Measurements from ENCODE around the gene INVS. TPM values are rescaled to one million over a fixed set of nuclear protein-coding genes. Genes with fewer than 3 reads are reported as not detected.

INVS gene
- total and polyA plus RNA-seq, 2 donors (not counting 1 experiment from before 2014, with no cell fraction given), result 13.9 to 37.0 TPM

GRCh38 chr9:100100146-100100667 is 1.2 kb downstream of the INVS start:
- Histone ChIP-seq H3K4me1 (ENCODE audit: control insufficient read depth in 2 of 2, insufficient read depth in 2 of 2, low read length in 2 of 2) (peaks cover 19 to 26% of the 10 kb centered on the region in 2 donors), H3K79me2 (ENCODE audit: control insufficient read depth, insufficient read depth, low read length) (peaks cover 60% of the 10 kb centered on the region), H3K9ac (ENCODE audit: low read length) (peak overlapping the region; percentile 97), H3K4me2 (replicated peaks; ENCODE audit: low read depth, low read length, poor library complexity, severe bottlenecking) (peak overlapping the region; percentile 96), H2AFZ (ENCODE audit: insufficient read depth, low read depth, low read length, poor library complexity, severe bottlenecking) (peak overlapping the region; percentile 97), H3K36me3 (replicated peaks in 1 of 2; ENCODE audit: control extremely low read depth in 1 of 2, control insufficient read depth in 1 of 2, extremely low read depth in 1 of 2, insufficient read depth in 2 of 2, low read length in 1 of 2) (peaks cover 1 to 18% of the 10 kb centered on the region in 2 experiments), H3K27me3 (replicated peaks in 1 of 4; ENCODE audit: control extremely low read depth in 1 of 4, control insufficient read depth in 3 of 4, insufficient read depth in 4 of 4, low read length in 3 of 4) (no peaks in the 10 kb centered on the region), H3K9me3 (ENCODE audit: control extremely low read depth in 1 of 3, control insufficient read depth in 2 of 3, insufficient read depth in 1 of 3, low read length in 2 of 3) (no peaks in the 10 kb centered on the region), H4K20me1 (ENCODE audit: control insufficient read depth, insufficient read depth, low read length, poor library complexity, severe bottlenecking) (peaks cover 15% of the 10 kb centered on the region), H3K4me3 (ENCODE audit: control extremely low read depth in 1 of 5, extremely low read depth in 1 of 5, insufficient read depth in 1 of 5, low read depth in 2 of 5, low read length in 4 of 5) (no peak overlapping the region), H3K27ac (ENCODE audit: low read length in 2 of 2) (peak overlapping the region in 1 of 2 donors; percentile 90)
- intact Hi-C loops (cut with micrococcal nuclease), result no loop called here
- H3K9me3 Mint-ChIP-seq (ENCODE audit: insufficient read depth), result no peaks in the 10 kb centered on the region
- POLR2A ChIA-PET, result no interaction called here
- no peak for DNase-seq
- CTCF ChIA-PET, result interaction anchor here (1.2 kb wide), 1 partner anchor 10 kb away, joined by 4 read pairs; no protein-coding TSS in a partner anchor
- WGBS (ENCODE audit: insufficient coverage), result no CpG with 5 or more reads among the region's 2 CpGs
- peaks cover 37% of the 10 kb centered on the region for H3K4me1 Mint-ChIP-seq
- H3K27ac Mint-ChIP-seq, result peak overlapping the region; percentile 41
- TF ChIP-seq CTCF (IDR thresholded peaks at IDR 0.05) (no peak), EZH2 (IDR thresholded peaks at IDR 0.05; ENCODE audit: borderline replicate concordance, insufficient read depth, low read depth, low read length, poor library complexity, severe bottlenecking) (no peak)
- H3K4me3 Mint-ChIP-seq, result peak overlapping the region; percentile 99
- ATAC-seq (ENCODE audit: low read depth), result no peak
- H3K27me3 Mint-ChIP-seq, result no peaks in the 10 kb centered on the region

GRCh38 chr9:100101608-100102007 is 2.6 kb downstream of the INVS start:
- ChIA-PET CTCF (interaction anchor here (0.6 kb wide), 1 partner anchor 242 kb away, joined by 4 read pairs; no protein-coding TSS in a partner anchor), POLR2A (interaction anchor here (0.6 kb wide), 1 partner anchor 12 kb away, joined by 3 read pairs; no protein-coding TSS in a partner anchor)
- Mint-ChIP-seq H3K27me3 (no peaks in the 10 kb centered on the region), H3K4me3 (no peak overlapping the region), H3K4me1 (peaks cover 26% of the 10 kb centered on the region), H3K9me3 (ENCODE audit: insufficient read depth) (no peaks in the 10 kb centered on the region), H3K27ac (no peak overlapping the region)
- H3K4me1 ChIP-seq (ENCODE audit: control insufficient read depth in 2 of 2, insufficient read depth in 2 of 2, low read length in 2 of 2), result peaks cover 19 to 24% of the 10 kb centered on the region in 2 donors
- DNase-seq (no peak), ATAC-seq (ENCODE audit: low read depth) (no peak)
- intact Hi-C loops (cut with micrococcal nuclease), result no loop called here
- no peak overlapping the region for H3K4me2 ChIP-seq (replicated peaks; ENCODE audit: low read depth, low read length, poor library complexity, severe bottlenecking)
- TF ChIP-seq CTCF (IDR thresholded peaks at IDR 0.05) (no peak), EZH2 (IDR thresholded peaks at IDR 0.05; ENCODE audit: borderline replicate concordance, insufficient read depth, low read depth, low read length, poor library complexity, severe bottlenecking) (no peak)
- no peak overlapping the region for H3K4me3 ChIP-seq (ENCODE audit: control extremely low read depth in 1 of 5, extremely low read depth in 1 of 5, insufficient read depth in 1 of 5, low read depth in 2 of 5, low read length in 4 of 5)
- peaks cover 11 to 32% of the 10 kb centered on the region in 2 experiments for H3K36me3 ChIP-seq (replicated peaks in 1 of 2; ENCODE audit: control extremely low read depth in 1 of 2, control insufficient read depth in 1 of 2, extremely low read depth in 1 of 2, insufficient read depth in 2 of 2, low read length in 1 of 2)
- no peaks in the 10 kb centered on the region for H3K9me3 ChIP-seq (ENCODE audit: control extremely low read depth in 1 of 3, control insufficient read depth in 2 of 3, insufficient read depth in 1 of 3, low read length in 2 of 3)
- peaks cover 51% of the 10 kb centered on the region for H3K79me2 ChIP-seq (ENCODE audit: control insufficient read depth, insufficient read depth, low read length)
- peaks cover 15% of the 10 kb centered on the region for H4K20me1 ChIP-seq (ENCODE audit: control insufficient read depth, insufficient read depth, low read length, poor library complexity, severe bottlenecking)
- H3K27ac ChIP-seq (ENCODE audit: low read length in 2 of 2), result no peak overlapping the region
- no peak overlapping the region for H3K9ac ChIP-seq (ENCODE audit: low read length)
- no peak overlapping the region for H2AFZ ChIP-seq (ENCODE audit: insufficient read depth, low read depth, low read length, poor library complexity, severe bottlenecking)
- 100% methylated on average over 4 of the region's 6 CpGs for WGBS (ENCODE audit: insufficient coverage)
- no peaks in the 10 kb centered on the region for H3K27me3 ChIP-seq (replicated peaks in 1 of 4; ENCODE audit: control extremely low read depth in 1 of 4, control insufficient read depth in 3 of 4, insufficient read depth in 4 of 4, low read length in 3 of 4)
